Activated B cell treated with CpG ODN at 0.5 μM for 24 hours (primary cell): ENCODE data around the gene NDUFA12. TPM values are rescaled to one million over a fixed set of nuclear protein-coding genes. Genes with fewer than 3 reads are reported as not detected.

Experiments used
- ATAC-seq: fragments of 200-7000 bp; cut with Tn5 transposase; one replicate; pipeline ENCODE4 v1.10.0; 2021; ENCODE audit warnings: low read depth, mild to moderate bottlenecking, moderate library complexity
- CTCF ChIA-PET: fragments of 350-600 bp; sonication (Branson Sonifier 250); formaldehyde crosslinking; loops from one replicate; lab custom pipeline; 2021; ENCODE audit warnings: antibody characterized with exemption; lab: Charles Lee
- POLR2A ChIA-PET: fragments of 350-600 bp; sonication (Branson Sonifier 250); formaldehyde crosslinking; loops from one replicate; lab custom pipeline; 2021; ENCODE audit warnings: antibody characterized with exemption; lab: Charles Lee
- DNase-seq: peaks from one replicate; pipeline ENCODE4 v3.0.0; 2022
- H3K27ac Mint-ChIP-seq: one replicate; pipeline ENCODE4 v1.8.0; 2020; ENCODE audit warnings: mixed read lengths
- H3K27me3 Mint-ChIP-seq: one replicate; pipeline ENCODE4 v1.8.0; 2021; ENCODE audit warnings: mixed read lengths
- H3K36me3 Mint-ChIP-seq: one replicate; pipeline ENCODE4 v1.8.0; 2021; ENCODE audit warnings: low read depth, mixed read lengths
- H3K4me1 Mint-ChIP-seq: one replicate; pipeline ENCODE4 v1.8.0; 2021; ENCODE audit warnings: mixed read lengths
- H3K4me3 Mint-ChIP-seq: one replicate; pipeline ENCODE4 v1.8.0; 2020; ENCODE audit warnings: mild to moderate bottlenecking, mixed read lengths
- H3K9me3 Mint-ChIP-seq: one replicate; pipeline ENCODE4 v1.8.0; 2020; ENCODE audit warnings: mixed read lengths
- CTCF ChIP-seq: fragments of 200-600 bp; IDR thresholded peaks from one replicate; pipeline ENCODE4 v1.8.0; 2022; ENCODE audit warnings: antibody characterized with exemption, mild to moderate bottlenecking
- intact Hi-C: fragments of 100-400 bp; cut with micrococcal nuclease; formaldehyde crosslinking; loops from one replicate; pipeline ENCODE4 v1.15.1; 2024
- total RNA-seq: library from RNA; stranded (reverse); gene quantifications from 2 replicates; pipeline ENCODE4 v1.2.3, GENCODE V29; 2022

The NDUFA12 gene
- total RNA-seq, 1 donor from 2014 or later: 81.7 TPM

DNA sequence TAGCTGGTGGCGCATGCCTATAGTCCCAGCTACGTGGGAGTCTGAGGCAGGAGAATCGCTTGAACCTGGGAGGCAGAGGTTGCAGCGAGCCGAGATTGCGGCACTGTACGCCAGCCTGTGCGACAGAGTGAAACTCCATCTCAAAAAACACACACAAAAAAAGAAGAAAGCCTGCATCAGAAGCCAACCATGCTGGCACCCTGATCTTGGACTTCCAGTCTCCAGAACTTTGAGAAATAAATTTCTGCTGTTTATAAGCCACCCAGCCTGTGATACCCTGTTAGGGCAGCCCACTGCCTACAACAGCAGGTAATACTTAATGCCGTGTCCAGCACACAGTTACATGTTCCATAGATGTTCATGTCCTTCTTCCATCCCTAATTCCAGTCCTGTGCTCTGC is 62.7 kb downstream of the NDUFA12 start:
- Mint-ChIP-seq H3K36me3 (no peaks in the 10 kb centered on the region), H3K27me3 (no peaks in the 10 kb centered on the region), H3K4me3 (no peak overlapping the region), H3K4me1 (peaks cover 23% of the 10 kb centered on the region), H3K27ac (no peak overlapping the region), H3K9me3 (peaks cover 5% of the 10 kb centered on the region)
- TF ChIP-seq CTCF: no peak
- POLR2A ChIA-PET: no interaction called here
- DNase-seq (no peak), ATAC-seq (no peak)
- CTCF ChIA-PET: no interaction called here
- intact Hi-C loops: no loop called here

- no peak overlapping the region for H3K27ac Mint-ChIP-seq
- H3K27me3 Mint-ChIP-seq: no peaks in the 10 kb centered on the region
- CTCF ChIA-PET: no interaction called here
- ATAC-seq (no peak), DNase-seq (no peak)
- no peak overlapping the region for H3K4me3 Mint-ChIP-seq
- H3K9me3 Mint-ChIP-seq: no peaks in the 10 kb centered on the region
- POLR2A ChIA-PET: no interaction called here
- TF ChIP-seq CTCF: no peak
- H3K36me3 Mint-ChIP-seq: no peaks in the 10 kb centered on the region
- H3K4me1 Mint-ChIP-seq: peaks cover 14% of the 10 kb centered on the region
- intact Hi-C loops: no loop called here
Measured at GRCh38 chr12:94938583-94938982, 64.9 kb downstream of the NDUFA12 start.

DNA sequence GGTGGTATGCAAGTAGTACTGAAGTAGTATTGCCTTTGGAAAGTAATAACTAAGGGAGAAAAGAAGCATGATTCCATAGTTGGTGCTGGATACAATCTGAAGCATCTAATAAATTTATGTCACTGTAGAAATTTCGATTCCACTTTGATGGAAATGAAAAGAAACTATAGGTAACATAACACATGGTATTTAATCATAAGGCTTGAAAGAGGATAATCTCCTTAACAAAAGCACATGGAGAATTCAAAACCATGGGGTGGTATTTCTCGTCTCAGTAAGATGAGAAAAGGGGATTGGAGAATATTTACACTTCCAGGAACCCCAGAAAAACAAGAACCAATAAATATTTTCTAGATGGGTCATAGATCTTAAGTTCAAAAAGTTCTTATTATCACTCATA is 72.7 kb downstream of the NDUFA12 start:
- Mint-ChIP-seq H3K9me3 (no peaks in the 10 kb centered on the region), H3K4me3 (no peak overlapping the region), H3K27me3 (no peaks in the 10 kb centered on the region), H3K36me3 (no peaks in the 10 kb centered on the region), H3K4me1 (no peaks in the 10 kb centered on the region), H3K27ac (no peak overlapping the region)
- CTCF ChIA-PET: no interaction called here
- ATAC-seq (no peak), DNase-seq (no peak)
- intact Hi-C loops: no loop called here
- no peak for TF ChIP-seq CTCF
- POLR2A ChIA-PET: no interaction called here

DNA sequence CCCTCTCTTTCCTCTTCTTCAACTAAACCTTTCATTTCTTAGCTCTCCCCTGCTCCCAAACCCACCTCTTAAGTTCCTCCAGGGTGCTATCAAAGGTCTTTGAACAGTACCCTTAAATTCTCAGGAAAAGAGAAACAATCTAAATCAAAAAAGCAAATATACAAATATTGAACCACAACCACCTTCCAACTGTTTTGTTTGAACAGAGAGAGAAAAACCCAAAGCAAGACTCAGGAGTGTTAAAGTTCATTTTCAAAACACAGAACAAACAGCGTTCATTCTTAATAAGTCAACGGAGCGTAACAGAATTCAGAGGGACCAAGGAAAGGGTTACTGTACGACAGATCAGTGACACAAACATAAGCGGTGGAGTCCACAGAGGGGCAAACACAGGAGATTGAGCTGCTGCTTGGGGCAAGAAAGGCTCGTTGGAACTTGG is 73.3 kb downstream of the NDUFA12 start:
- DNase-seq (no peak), ATAC-seq (no peak)
- H3K27ac Mint-ChIP-seq: no peak overlapping the region
- H3K9me3 Mint-ChIP-seq: no peaks in the 10 kb centered on the region
- TF ChIP-seq CTCF: no peak
- intact Hi-C loops: no loop called here
- no peak overlapping the region for H3K4me3 Mint-ChIP-seq
- ChIA-PET CTCF (no interaction called here), POLR2A (no interaction called here)
- H3K36me3 Mint-ChIP-seq: no peaks in the 10 kb centered on the region
- H3K27me3 Mint-ChIP-seq: no peaks in the 10 kb centered on the region
- no peaks in the 10 kb centered on the region for H3K4me1 Mint-ChIP-seq

GRCh38 chr12:94929780-94930179 is 73.7 kb downstream of the NDUFA12 start:
- H3K27me3 Mint-ChIP-seq: no peaks in the 10 kb centered on the region
- POLR2A ChIA-PET: interaction anchor here (0.7 kb wide), 1 partner anchor 79 kb away, joined by 3 read pairs; no protein-coding TSS in a partner anchor
- DNase-seq (no peak), ATAC-seq (no peak)
- no peak overlapping the region for H3K4me3 Mint-ChIP-seq
- no peaks in the 10 kb centered on the region for H3K36me3 Mint-ChIP-seq
- H3K4me1 Mint-ChIP-seq: no peaks in the 10 kb centered on the region
- H3K27ac Mint-ChIP-seq: no peak overlapping the region
- no peaks in the 10 kb centered on the region for H3K9me3 Mint-ChIP-seq
- intact Hi-C loops: no loop called here
- TF ChIP-seq CTCF: no peak
- CTCF ChIA-PET: no interaction called here
